Neural progenitor cell (in vitro differentiated cells): Measurements from ENCODE around the gene ULK4. TPM values are rescaled to one million over a fixed set of nuclear protein-coding genes. Genes with fewer than 3 reads are reported as not detected.

ENCODE experiments used
- DNase-seq: peaks from one replicate; pipeline ENCODE4 v3.0.0-alpha.2; 2016; ENCODE audit warnings: low spot score
- H2AFZ ChIP-seq: fragments of 200-600 bp; sonication (generic); replicated peaks from 2 replicates; pipeline ENCODE4 v1.6.1; 2016; ENCODE audit warnings: antibody characterized with exemption
- H3F3A ChIP-seq: fragments of 200-600 bp; sonication (generic); 2 replicates; pipeline ENCODE4 v1.6.1; 2016; ENCODE audit warnings: antibody characterized with exemption, low read depth
- H3K27ac ChIP-seq: fragments of 200-600 bp; sonication (generic); 2 replicates; pipeline ENCODE4 v1.5.1; 2016; ENCODE audit warnings: mild to moderate bottlenecking
- H3K27me3 ChIP-seq: fragments of 200-600 bp; sonication (generic); 2 replicates; pipeline ENCODE4 v1.6.1; 2016; ENCODE audit warnings: mild to moderate bottlenecking, moderate library complexity
- H3K36me3 ChIP-seq: fragments of 200-600 bp; sonication (generic); 2 replicates; pipeline ENCODE4 v1.5.1; 2016
- H3K4me1 ChIP-seq: fragments of 200-600 bp; sonication (generic); 2 replicates; pipeline ENCODE4 v1.6.1; 2016; ENCODE audit warnings: mixed run types
- H3K4me2 ChIP-seq: fragments of 200-600 bp; sonication (generic); 2 replicates; pipeline ENCODE4 v1.6.1; 2016
- H3K4me3 ChIP-seq: fragments of 200-600 bp; sonication (generic); 2 replicates; pipeline ENCODE4 v1.5.1; 2016
- H3K79me2 ChIP-seq: fragments of 200-600 bp; sonication (generic); 2 replicates; pipeline ENCODE4 v1.6.1; 2016; ENCODE audit warnings: low read depth
- H3K9ac ChIP-seq: fragments of 200-600 bp; sonication (generic); 2 replicates; pipeline ENCODE4 v1.6.1; 2016
- H3K9me3 ChIP-seq: fragments of 200-600 bp; sonication (generic); 2 replicates; pipeline ENCODE4 v1.5.1; 2016; ENCODE audit warnings: low read depth
- H4K20me1 ChIP-seq: fragments of 200-600 bp; sonication (generic); 2 replicates; pipeline ENCODE4 v1.6.1; 2016; ENCODE audit warnings: low read depth
- H3K27ac Mint-ChIP-seq: 3 replicates; pipeline ENCODE4 v1.8.0; 2021; ENCODE audit warnings: mixed read lengths
- H3K27me3 Mint-ChIP-seq: 2 replicates; pipeline ENCODE4 v1.8.0; 2022; ENCODE audit warnings: low read depth, mild to moderate bottlenecking, inconsistent platforms, moderate library complexity, mixed read lengths; ENCODE audit not compliant: insufficient read depth
- H3K36me3 Mint-ChIP-seq: 3 replicates; pipeline ENCODE4 v1.8.0; 2021; ENCODE audit warnings: mixed read lengths
- H3K4me1 Mint-ChIP-seq: 3 replicates; pipeline ENCODE4 v1.8.0; 2021; ENCODE audit warnings: mixed read lengths
- H3K4me3 Mint-ChIP-seq: 3 replicates; pipeline ENCODE4 v1.8.0; 2021; ENCODE audit warnings: mild to moderate bottlenecking, moderate library complexity, mixed read lengths
- H3K9me3 Mint-ChIP-seq: 3 replicates; pipeline ENCODE4 v1.8.0; 2020; ENCODE audit warnings: mixed read lengths
- EZH2 ChIP-seq: fragments of 200-600 bp; sonication (generic); IDR thresholded peaks from 2 replicates; pipeline ENCODE4 v1.6.1; 2017; ENCODE audit warnings: antibody characterized with exemption, mild to moderate bottlenecking, moderate library complexity
- EZH2phosphoT487 ChIP-seq: fragments of 200-600 bp; sonication (generic); IDR thresholded peaks from 2 replicates; pipeline ENCODE4 v1.6.1; 2017; ENCODE audit warnings: antibody characterized with exemption
- total RNA-seq: library from RNA; depleted of rRNA; stranded (reverse); fragments of >200 nt; gene quantifications from 2 replicates; pipeline ENCODE4 v1.2.3, GENCODE V29; 2015; ENCODE audit warnings: low replicate concordance
- TF ChIP-seq, protein P1 (sequence below): fragments of 200-600 bp; sonication (generic); IDR thresholded peaks from 2 replicates; pipeline ENCODE4 v1.5.1; 2017; ENCODE audit warnings: antibody characterized with exemption, mild to moderate bottlenecking

The ULK4 gene
- total RNA-seq, 1 donor from 2014 or later, result 33.0 TPM

DNA sequence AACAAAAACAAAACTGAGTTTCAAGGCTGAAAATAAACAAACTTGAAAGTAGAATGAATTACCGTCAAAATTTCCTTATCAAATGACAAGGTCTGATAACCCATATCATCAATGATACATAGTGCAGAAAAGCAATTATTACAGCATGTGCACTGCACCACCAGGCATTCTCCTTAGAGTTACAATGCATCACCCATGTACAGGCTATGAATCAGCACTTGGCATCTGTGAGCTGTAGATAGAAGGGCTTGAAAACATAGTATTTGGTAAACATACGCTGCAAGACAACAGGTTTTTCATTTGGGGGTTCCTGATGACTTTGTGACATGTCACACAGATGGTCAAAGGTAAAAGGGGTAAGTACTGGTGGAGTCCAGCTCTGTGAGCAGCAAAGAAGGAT, 497.5 kb downstream of the ULK4 start:
- H3F3A ChIP-seq, result no peaks in the 10 kb centered on the region
- no peaks in the 10 kb centered on the region for H3K4me1 ChIP-seq
- no peak for DNase-seq
- H2AFZ ChIP-seq, result no peak overlapping the region
- H3K4me3 Mint-ChIP-seq, result no peak overlapping the region
- H3K9me3 ChIP-seq, result no peaks in the 10 kb centered on the region
- TF ChIP-seq EZH2phosphoT487, result no peak
- no peak for TF ChIP-seq EZH2
- TF ChIP-seq, protein P1, sequence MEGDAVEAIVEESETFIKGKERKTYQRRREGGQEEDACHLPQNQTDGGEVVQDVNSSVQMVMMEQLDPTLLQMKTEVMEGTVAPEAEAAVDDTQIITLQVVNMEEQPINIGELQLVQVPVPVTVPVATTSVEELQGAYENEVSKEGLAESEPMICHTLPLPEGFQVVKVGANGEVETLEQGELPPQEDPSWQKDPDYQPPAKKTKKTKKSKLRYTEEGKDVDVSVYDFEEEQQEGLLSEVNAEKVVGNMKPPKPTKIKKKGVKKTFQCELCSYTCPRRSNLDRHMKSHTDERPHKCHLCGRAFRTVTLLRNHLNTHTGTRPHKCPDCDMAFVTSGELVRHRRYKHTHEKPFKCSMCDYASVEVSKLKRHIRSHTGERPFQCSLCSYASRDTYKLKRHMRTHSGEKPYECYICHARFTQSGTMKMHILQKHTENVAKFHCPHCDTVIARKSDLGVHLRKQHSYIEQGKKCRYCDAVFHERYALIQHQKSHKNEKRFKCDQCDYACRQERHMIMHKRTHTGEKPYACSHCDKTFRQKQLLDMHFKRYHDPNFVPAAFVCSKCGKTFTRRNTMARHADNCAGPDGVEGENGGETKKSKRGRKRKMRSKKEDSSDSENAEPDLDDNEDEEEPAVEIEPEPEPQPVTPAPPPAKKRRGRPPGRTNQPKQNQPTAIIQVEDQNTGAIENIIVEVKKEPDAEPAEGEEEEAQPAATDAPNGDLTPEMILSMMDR, result no peak
- H3K79me2 ChIP-seq, result no peaks in the 10 kb centered on the region
- peaks cover 9% of the 10 kb centered on the region for H3K9me3 Mint-ChIP-seq
- no peaks in the 10 kb centered on the region for H3K27me3 Mint-ChIP-seq
- H3K36me3 ChIP-seq, result no peaks in the 10 kb centered on the region
- no peaks in the 10 kb centered on the region for H3K4me1 Mint-ChIP-seq
- H3K27ac ChIP-seq, result no peak overlapping the region
- no peak overlapping the region for H3K27ac Mint-ChIP-seq
- no peak overlapping the region for H3K9ac ChIP-seq
- H3K27me3 ChIP-seq, result no peaks in the 10 kb centered on the region
- no peak overlapping the region for H3K4me3 ChIP-seq
- H4K20me1 ChIP-seq, result no peaks in the 10 kb centered on the region
- no peaks in the 10 kb centered on the region for H3K36me3 Mint-ChIP-seq
- no peak overlapping the region for H3K4me2 ChIP-seq

DNA sequence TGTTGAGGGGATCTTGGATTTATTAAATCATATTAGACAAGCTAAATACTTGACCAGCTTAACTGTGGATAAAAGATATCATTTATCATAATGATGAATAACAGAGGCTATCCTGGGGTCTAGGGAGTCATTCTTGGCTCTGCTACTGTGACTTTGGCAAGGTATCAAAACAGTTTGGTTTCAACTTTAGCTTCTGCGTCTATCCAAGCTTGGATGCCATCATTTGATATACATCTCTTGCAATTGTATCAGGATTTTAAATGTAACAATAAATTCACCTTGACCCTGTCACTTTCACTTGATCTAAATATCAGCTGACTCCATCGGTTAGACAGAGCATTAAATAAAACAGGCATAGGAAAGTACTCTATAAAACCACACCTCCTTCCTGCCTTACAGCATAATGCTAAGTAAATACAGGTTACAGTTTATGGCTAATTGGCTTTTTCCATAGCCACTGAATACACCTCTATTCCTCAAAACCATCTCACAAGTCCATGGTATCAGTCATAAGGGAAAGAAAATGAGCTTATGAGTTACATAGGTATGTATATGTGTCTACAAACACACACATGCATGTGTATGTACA, 499.7 kb downstream of the ULK4 start:
- TF ChIP-seq EZH2phosphoT487 (no peak), EZH2 (no peak)
- TF ChIP-seq, protein P1, result no peak
- Histone ChIP-seq H3K9ac (no peak overlapping the region), H2AFZ (no peak overlapping the region), H3K4me3 (no peak overlapping the region), H3K4me1 (peaks cover 6% of the 10 kb centered on the region), H3K79me2 (no peaks in the 10 kb centered on the region), H3K4me2 (no peak overlapping the region), H3K27ac (no peak overlapping the region), H3K36me3 (no peaks in the 10 kb centered on the region), H4K20me1 (no peaks in the 10 kb centered on the region), H3F3A (no peaks in the 10 kb centered on the region), H3K27me3 (no peaks in the 10 kb centered on the region), H3K9me3 (no peaks in the 10 kb centered on the region)
- Mint-ChIP-seq H3K4me1 (peaks cover 6% of the 10 kb centered on the region), H3K36me3 (no peaks in the 10 kb centered on the region), H3K27ac (no peak overlapping the region), H3K9me3 (no peaks in the 10 kb centered on the region), H3K27me3 (no peaks in the 10 kb centered on the region), H3K4me3 (no peak overlapping the region)
- no peak for DNase-seq

DNA sequence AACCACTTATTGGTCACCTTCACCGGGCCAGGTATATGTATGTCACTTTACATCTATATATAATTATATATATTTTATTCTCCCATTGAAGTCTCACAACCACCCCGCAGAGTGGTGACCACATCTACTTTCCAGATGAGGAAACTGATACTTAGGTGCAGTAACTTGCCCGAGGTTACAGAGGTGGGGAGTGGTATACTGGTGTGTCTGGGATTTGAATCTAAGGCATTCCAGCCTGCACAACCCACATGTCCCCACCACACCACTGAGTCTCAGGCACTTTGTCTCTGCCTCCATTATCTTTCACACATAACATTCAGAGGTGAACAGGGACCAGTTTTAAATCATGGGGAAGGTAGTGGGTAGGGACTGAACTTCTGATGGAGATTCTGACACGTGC, 501.2 kb downstream of the ULK4 start:
- no peaks in the 10 kb centered on the region for H3K9me3 Mint-ChIP-seq

More for the DNA sequence above, 501.2 kb downstream of the ULK4 start:
- no peak overlapping the region for H3K27ac Mint-ChIP-seq
- Histone ChIP-seq H3K4me2 (no peak overlapping the region), H3K4me3 (no peak overlapping the region), H3K79me2 (no peaks in the 10 kb centered on the region), H4K20me1 (no peaks in the 10 kb centered on the region), H3K9ac (no peak overlapping the region), H3F3A (no peaks in the 10 kb centered on the region), H2AFZ (no peak overlapping the region), H3K27ac (no peak overlapping the region), H3K27me3 (no peaks in the 10 kb centered on the region), H3K4me1 (peaks cover 7% of the 10 kb centered on the region), H3K36me3 (no peaks in the 10 kb centered on the region), H3K9me3 (no peaks in the 10 kb centered on the region)
- H3K27me3 Mint-ChIP-seq, result no peaks in the 10 kb centered on the region
- no peaks in the 10 kb centered on the region for H3K36me3 Mint-ChIP-seq
- no peak for DNase-seq
- TF ChIP-seq, protein P1, result no peak
- TF ChIP-seq EZH2, result no peak
- TF ChIP-seq EZH2phosphoT487, result no peak
- H3K4me3 Mint-ChIP-seq, result no peak overlapping the region
- peaks cover 7% of the 10 kb centered on the region for H3K4me1 Mint-ChIP-seq
